ENCODE results near the gene PRKAA1. TPM values are rescaled to one million over a fixed set of nuclear protein-coding genes. Genes with fewer than 3 reads are reported as not detected.

PRKAA1 gene
- total RNA-seq, 1 experiment from 2014 or later, result 28.8 TPM

- no peak overlapping the region for H3K18ac ChIP-seq (ENCODE audit: insufficient read length, low read depth, low read length)
- no peak overlapping the region for H3K9ac ChIP-seq (ENCODE audit: extremely low read depth, insufficient read length, low read length)
- no peaks in the 10 kb centered on the region; the same call in 1 of the 2 replicates for H3K4me1 ChIP-seq (ENCODE audit: insufficient read depth, low read length)
- H2BK5ac ChIP-seq (ENCODE audit: insufficient read length, low read length), result no peak overlapping the region
- no peak overlapping the region for H3T11ph ChIP-seq (ENCODE audit: low read length)
- no peak overlapping the region for H3K14ac ChIP-seq (ENCODE audit: insufficient read depth, low read length)
- H4K8ac ChIP-seq (replicated peaks; ENCODE audit: insufficient read length, low read depth, low read length), result no peak overlapping the region
- TF ChIP-seq CTCF (conservative IDR thresholded peaks at IDR 0.05), result no peak
- H3K27me3 ChIP-seq (ENCODE audit: insufficient read depth, low read length), result no peaks in the 10 kb centered on the region
- H3K27me3 Mint-ChIP-seq (ENCODE audit: low read depth), result peaks cover 6% of the 10 kb centered on the region; the same call in 1 of the 2 replicates
- no peak overlapping the region for H2AK5ac ChIP-seq (ENCODE audit: insufficient read length, low read length)
- no peak overlapping the region for H4K5ac ChIP-seq (ENCODE audit: insufficient read length, low read depth, low read length)
- H2BK12ac ChIP-seq (ENCODE audit: insufficient read length, low read depth, low read length), result no peak overlapping the region
- no peak overlapping the region for H3K56ac ChIP-seq (ENCODE audit: insufficient read length, low read depth, low read length)
- H3K4me2 ChIP-seq (ENCODE audit: insufficient read depth, insufficient read length, low read length), result peak overlapping the region; percentile 54
- H3K27ac Mint-ChIP-seq, result no peak overlapping the region
- no peak overlapping the region for H4K91ac ChIP-seq (ENCODE audit: insufficient read length, low read depth, low read length)
- H3K4ac ChIP-seq (ENCODE audit: low read depth, low read length), result no peak overlapping the region
- peaks cover 9 to 17% (median 13%) of the 10 kb centered on the region in 3 experiments for H3K36me3 Mint-ChIP-seq (ENCODE audit: insufficient read depth in 1 of 3, low read depth in 3 of 3)
- no peak overlapping the region for H2AFZ ChIP-seq (ENCODE audit: low read length)
- no peak for DNase-seq
- H3K79me1 ChIP-seq (ENCODE audit: insufficient read depth, low read depth, low read length, poor library complexity, severe bottlenecking), result no peaks in the 10 kb centered on the region
- H3K27ac ChIP-seq (ENCODE audit: insufficient read length, low read depth, low read length), result no peak overlapping the region
- peak overlapping the region; percentile 87 to 90 for H3K4me3 Mint-ChIP-seq
- H2BK15ac ChIP-seq (ENCODE audit: low read depth, low read length), result no peak overlapping the region
- peaks cover 0 to 2% of the 10 kb centered on the region in 2 experiments; a peak in 1 of 5 replicates for H3K9me3 Mint-ChIP-seq
- H2BK20ac ChIP-seq (ENCODE audit: low read depth, low read length, poor library complexity, severe bottlenecking), result no peak overlapping the region
- no peaks in the 10 kb centered on the region for H4K20me1 ChIP-seq (ENCODE audit: control insufficient read depth, insufficient read depth, insufficient read length)
- H3K23me2 ChIP-seq (ENCODE audit: insufficient read length, low read depth, low read length, poor library complexity, severe bottlenecking), result peaks cover 9% of the 10 kb centered on the region
- no peaks in the 10 kb centered on the region for H3K9me3 ChIP-seq (ENCODE audit: control insufficient read depth, low read depth, low read length)
- no peak overlapping the region for H3K23ac ChIP-seq (ENCODE audit: insufficient read length, low read depth, low read length)
- no peak overlapping the region for H2BK120ac ChIP-seq (ENCODE audit: low read depth, low read length, poor library complexity, severe bottlenecking)
- WGBS (ENCODE audit: extremely low coverage, insufficient read length, low lambda C conversion rate), result no CpG with 5 or more reads among the region's 1 CpG
- H3K4me1 Mint-ChIP-seq, result peaks cover 16 to 26% of the 10 kb centered on the region in 2 experiments
- peaks cover 25% of the 10 kb centered on the region; the same call in 1 of the 2 replicates for H3K79me2 ChIP-seq (ENCODE audit: insufficient read depth, low read length)
Observed at GRCh38 chr5:40799258-40799657, 1.1 kb upstream of the PRKAA1 start.
